Neuronal stem cell (in vitro differentiated cells): ENCODE measurements around the gene FOSL2.
A peak's percentile ranks its signal among the peaks of the same experiment; 100 is the strongest.

Source experiments
- DNase-seq: peaks from one replicate; pipeline ENCODE4 v3.0.0-alpha.2; 2013; ENCODE audit warnings: low spot score
- H2AFZ ChIP-seq: one replicate; pipeline ENCODE4 v1.6.1; 2013; ENCODE audit warnings: mild to moderate bottlenecking, low read length, inconsistent platforms
- H2AK5ac ChIP-seq: 2 replicates; pipeline ENCODE4 v1.6.1; 2013; ENCODE audit warnings: low read depth, mild to moderate bottlenecking, inconsistent platforms, low read length, moderate library complexity, mixed read lengths
- H2BK120ac ChIP-seq: 2 replicates; pipeline ENCODE4 v1.6.1; 2013; ENCODE audit warnings: low read depth, mild to moderate bottlenecking, inconsistent platforms, low read length, moderate library complexity, mixed read lengths
- H2BK12ac ChIP-seq: one replicate; pipeline ENCODE4 v1.6.1; 2013; ENCODE audit warnings: low read length, inconsistent platforms
- H2BK15ac ChIP-seq: 2 replicates; pipeline ENCODE4 v1.6.1; 2013; ENCODE audit warnings: mild to moderate bottlenecking, low read length, inconsistent platforms, mixed read lengths
- H2BK5ac ChIP-seq: one replicate; pipeline ENCODE4 v1.6.1; 2013; ENCODE audit warnings: inconsistent platforms, mild to moderate bottlenecking, low read length, moderate library complexity
- H3K14ac ChIP-seq: one replicate; pipeline ENCODE4 v1.6.1; 2013; ENCODE audit warnings: low read length, inconsistent platforms
- H3K18ac ChIP-seq: 2 replicates; pipeline ENCODE4 v1.6.1; 2013; ENCODE audit warnings: low read length, inconsistent platforms
- H3K23ac ChIP-seq: 2 replicates; pipeline ENCODE4 v1.6.1; 2013; ENCODE audit warnings: low read depth, mild to moderate bottlenecking, mixed read lengths, low read length, inconsistent platforms; ENCODE audit not compliant: poor library complexity
- H3K27ac ChIP-seq: replicated peaks from 3 replicates; pipeline ENCODE4 v1.5.1; 2013; ENCODE audit warnings: low read length, inconsistent platforms
- H3K27me3 ChIP-seq, 3 experiments: 2 replicates each; pipeline ENCODE4 v1.6.1; 2013; ENCODE audit warnings: low read length in 3 of 3, mild to moderate bottlenecking in 2 of 3, inconsistent platforms in 1 of 3, low read depth in 1 of 3, mixed read lengths in 1 of 3, moderate library complexity in 1 of 3; ENCODE audit not compliant: control insufficient read depth in 3 of 3, insufficient read depth in 3 of 3
- H3K36me3 ChIP-seq, 2 donors: replicated peaks in 1 of 2; 2 replicates each; pipeline ENCODE4 v1.6.1; 2013; ENCODE audit warnings: low read length in 2 of 2; ENCODE audit not compliant: control insufficient read depth in 2 of 2, insufficient read depth in 2 of 2
- H3K4ac ChIP-seq: 2 replicates; pipeline ENCODE4 v1.6.1; 2013; ENCODE audit warnings: inconsistent platforms, mild to moderate bottlenecking, low read length, moderate library complexity
- H3K4me1 ChIP-seq, 2 donors: 1 replicate in 1 of 2; 2 replicates in 1 of 2; pipeline ENCODE4 v1.6.1; 2013; ENCODE audit warnings: low read length in 2 of 2, low read depth in 1 of 2; ENCODE audit not compliant: control insufficient read depth in 2 of 2, insufficient read depth in 1 of 2
- H3K4me2 ChIP-seq: one replicate; pipeline ENCODE4 v1.6.1; 2013; ENCODE audit warnings: mild to moderate bottlenecking, low read length, inconsistent platforms; ENCODE audit not compliant: insufficient read depth, poor library complexity, severe bottlenecking
- H3K4me3 ChIP-seq, 2 donors: 2 replicates each; pipeline ENCODE4 v1.5.1; 2013; ENCODE audit warnings: low read length in 2 of 2, mild to moderate bottlenecking in 2 of 2, inconsistent platforms in 1 of 2, moderate library complexity in 1 of 2
- H3K79me1 ChIP-seq: one replicate; pipeline ENCODE4 v1.6.1; 2013; ENCODE audit warnings: low read depth, mild to moderate bottlenecking, inconsistent platforms, low read length, moderate library complexity
- H3K9ac ChIP-seq: one replicate; pipeline ENCODE4 v1.6.1; 2013; ENCODE audit warnings: mild to moderate bottlenecking, low read depth, low read length, inconsistent platforms; ENCODE audit not compliant: poor library complexity
- H3K9me3 ChIP-seq, 2 donors: replicated peaks in 1 of 2; 2 replicates each; pipeline versions ENCODE3 to v1.6.1; 2013; ENCODE audit warnings: low read length in 2 of 2, mild to moderate bottlenecking in 2 of 2, inconsistent platforms in 1 of 2, low read depth in 1 of 2, mixed read lengths in 1 of 2, moderate library complexity in 1 of 2; ENCODE audit not compliant: control insufficient read depth in 2 of 2, insufficient read depth in 1 of 2
- H4K8ac ChIP-seq: one replicate; pipeline ENCODE4 v1.6.1; 2013; ENCODE audit warnings: low read depth, mild to moderate bottlenecking, inconsistent platforms, low read length, moderate library complexity
- H4K91ac ChIP-seq: one replicate; pipeline ENCODE4 v1.6.1; 2013; ENCODE audit warnings: low read length, low read depth, mild to moderate bottlenecking, inconsistent platforms; ENCODE audit not compliant: poor library complexity
- WGBS, 2 donors: extraction: QIAGEN DNeasy Blood & Tissue Kit; methylation state at CpG; one replicate each; pipeline ENCODE4 v1.1.7; 2013; ENCODE audit warnings: missing lambda C conversion rate in 2 of 2, mixed read lengths in 1 of 2; ENCODE audit not compliant: insufficient read length in 2 of 2, insufficient replicate concordance in 1 of 2; ENCODE audit errors: extremely low coverage in 2 of 2; 5-methylcytosine and 5-hydroxymethylcytosine counted together

FOSL2 gene

DNA sequence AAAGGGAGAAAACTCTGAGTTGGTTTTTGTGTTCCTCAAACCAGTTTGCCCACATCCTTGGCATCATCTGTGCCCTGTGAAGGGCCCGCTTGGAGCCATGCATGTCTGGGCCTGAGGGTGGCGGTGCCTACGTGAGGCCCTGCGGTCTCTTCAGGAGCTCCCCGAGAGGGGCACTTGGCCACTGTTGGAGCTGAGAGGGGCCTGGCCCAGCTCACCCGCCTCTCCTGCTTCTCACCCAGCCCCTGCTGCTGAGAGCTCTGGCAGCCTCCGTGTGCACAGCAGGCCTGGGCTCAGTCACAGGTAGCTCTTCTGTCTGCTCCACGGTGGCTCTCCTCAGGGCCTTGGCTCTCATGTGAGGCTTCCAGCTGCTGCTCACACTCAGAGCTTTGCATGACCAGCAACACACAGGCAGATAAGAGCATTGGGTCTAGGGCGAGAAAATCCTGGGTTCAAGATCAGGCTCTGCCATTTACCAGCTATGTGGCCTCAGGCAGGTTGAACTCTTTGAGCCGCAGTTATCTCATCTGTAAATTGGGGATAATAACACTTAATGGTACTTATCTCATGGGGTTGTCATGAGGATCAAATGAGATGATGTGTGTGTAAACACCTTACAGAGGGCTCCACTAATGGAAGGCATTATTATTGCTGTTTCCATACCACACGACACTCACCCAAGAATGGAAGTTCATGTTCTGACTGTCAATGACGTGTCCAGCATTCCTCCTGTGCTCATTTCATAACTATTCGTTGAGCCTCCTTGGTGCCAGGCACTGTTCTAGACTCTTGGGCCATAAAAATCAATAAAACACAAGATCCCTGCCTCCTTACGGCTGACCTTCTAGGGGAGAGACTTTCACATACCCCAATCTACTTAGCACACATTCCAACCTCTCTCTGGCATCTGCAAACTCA lies 61.6 kb downstream of the FOSL2 start:
- Histone ChIP-seq H3K4me2 (no peak overlapping the region), H3K4me1 (peaks cover 0 to 2% of the 10 kb centered on the region in 2 donors), H3K36me3 (no peaks in the 10 kb centered on the region), H3K23ac (no peak overlapping the region), H2BK120ac (no peak overlapping the region), H3K14ac (no peak overlapping the region), H3K9me3 (no peaks in the 10 kb centered on the region), H3K27ac (no peak overlapping the region), H3K4me3 (no peak overlapping the region), H2BK15ac (no peak overlapping the region), H3K9ac (no peak overlapping the region), H2BK12ac (no peak overlapping the region), H3K79me1 (no peaks in the 10 kb centered on the region), H4K91ac (no peak overlapping the region), H3K27me3 (peaks cover 0 to 5% (median 0%) of the 10 kb centered on the region in 3 experiments), H2AFZ (no peak overlapping the region), H4K8ac (no peak overlapping the region), H3K18ac (no peak overlapping the region), H3K4ac (no peak overlapping the region), H2BK5ac (no peak overlapping the region), H2AK5ac (no peak overlapping the region)
- no peak for DNase-seq
- WGBS, 2 donors, result no CpG with 5 or more reads among the region's 14 CpGs

GRCh38 chr2:28457237-28457636 lies 64.6 kb downstream of the FOSL2 start:
- Histone ChIP-seq H3K18ac (peak overlapping the region; percentile 3), H3K9me3 (peaks cover 0 to 2% of the 10 kb centered on the region in 2 donors), H3K4me1 (peaks cover 0 to under 1% of the 10 kb centered on the region in 2 donors), H4K8ac (no peak overlapping the region), H4K91ac (no peak overlapping the region), H2BK5ac (no peak overlapping the region), H2BK12ac (no peak overlapping the region), H3K79me1 (no peaks in the 10 kb centered on the region), H2BK15ac (no peak overlapping the region), H3K23ac (no peak overlapping the region), H2BK120ac (no peak overlapping the region), H3K9ac (no peak overlapping the region), H3K27me3 (peaks cover 0 to 5% (median 0%) of the 10 kb centered on the region in 3 experiments), H3K14ac (no peak overlapping the region), H3K27ac (no peak overlapping the region), H3K36me3 (no peaks in the 10 kb centered on the region), H2AFZ (no peak overlapping the region), H3K4ac (no peak overlapping the region), H3K4me3 (no peak overlapping the region), H3K4me2 (no peak overlapping the region), H2AK5ac (no peak overlapping the region)
- no CpG with 5 or more reads among the region's 10 CpGs for WGBS, 2 donors
- no peak for DNase-seq

DNA sequence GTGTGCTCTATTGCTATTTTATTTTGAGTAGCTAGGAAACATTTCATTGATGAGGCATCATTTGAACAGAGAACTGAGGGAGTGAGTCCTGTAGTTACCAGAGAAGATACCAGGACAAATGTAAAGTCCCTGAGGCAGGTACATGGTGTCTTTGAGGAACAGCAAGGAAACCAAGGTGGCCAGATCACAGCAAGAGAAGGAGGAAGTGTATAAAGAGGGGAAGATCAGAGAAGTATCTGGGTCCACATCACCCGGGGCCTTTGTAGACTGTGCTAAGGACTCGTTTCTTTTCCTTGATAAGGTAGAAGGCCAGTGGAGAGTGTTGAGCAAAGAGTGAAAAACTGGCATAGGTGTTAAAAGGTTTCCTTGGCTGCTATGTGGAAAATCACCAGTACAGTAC lies 68.4 kb downstream of the FOSL2 start:
- no peak for DNase-seq
- Histone ChIP-seq H3K4me1 (no peaks in the 10 kb centered on the region), H2BK12ac (no peak overlapping the region), H3K79me1 (no peaks in the 10 kb centered on the region), H4K91ac (no peak overlapping the region), H2AK5ac (no peak overlapping the region), H3K4me2 (no peak overlapping the region), H3K9ac (no peak overlapping the region), H3K4ac (no peak overlapping the region), H4K8ac (no peak overlapping the region), H2BK15ac (no peak overlapping the region), H3K14ac (no peak overlapping the region), H3K9me3 (peaks cover 0 to 4% of the 10 kb centered on the region in 2 donors), H3K27ac (no peak overlapping the region), H3K23ac (no peak overlapping the region), H2BK5ac (no peak overlapping the region), H3K27me3 (no peaks in the 10 kb centered on the region), H3K36me3 (no peaks in the 10 kb centered on the region), H3K18ac (no peak overlapping the region), H2AFZ (no peak overlapping the region), H2BK120ac (no peak overlapping the region), H3K4me3 (no peak overlapping the region)
- WGBS, 2 donors, result no CpG with 5 or more reads among the region's 2 CpGs

DNA sequence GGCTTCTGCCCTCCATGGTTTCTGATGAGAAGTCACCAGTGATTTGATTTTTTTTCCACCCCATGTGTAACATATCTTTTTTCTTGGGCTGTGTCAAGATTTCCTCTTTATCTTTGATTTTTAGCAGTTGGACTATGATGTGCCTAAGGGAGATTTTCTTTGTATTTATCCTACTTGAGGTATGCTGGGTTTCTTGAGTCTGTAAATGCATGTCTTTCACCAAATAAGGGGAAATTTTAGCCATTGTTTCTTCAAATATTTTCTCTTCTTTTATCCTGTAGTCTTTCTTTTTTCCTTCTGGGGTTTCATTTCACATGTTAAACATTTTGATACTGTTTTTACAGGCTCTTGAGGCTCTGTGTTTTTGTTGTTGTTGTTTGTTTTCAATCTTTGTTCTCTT lies 69.5 kb downstream of the FOSL2 start:
- Histone ChIP-seq H3K9ac (no peak overlapping the region), H3K4me2 (no peak overlapping the region), H2BK5ac (no peak overlapping the region), H3K79me1 (no peaks in the 10 kb centered on the region), H3K18ac (no peak overlapping the region), H3K4me3 (no peak overlapping the region), H3K14ac (no peak overlapping the region), H2AK5ac (no peak overlapping the region), H3K27ac (no peak overlapping the region), H4K8ac (no peak overlapping the region), H2BK120ac (no peak overlapping the region), H3K4ac (no peak overlapping the region), H3K36me3 (no peaks in the 10 kb centered on the region), H2BK12ac (no peak overlapping the region), H3K4me1 (no peaks in the 10 kb centered on the region), H3K9me3 (peaks cover 0 to 4% of the 10 kb centered on the region in 2 donors), H3K27me3 (no peaks in the 10 kb centered on the region), H4K91ac (no peak overlapping the region), H2BK15ac (no peak overlapping the region), H2AFZ (no peak overlapping the region), H3K23ac (no peak overlapping the region)
- no peak for DNase-seq
